ENCODE measurements around the gene LVRN.

The LVRN gene

GRCh38 chr5:116032094-116032517, 69.8 kb downstream of the LVRN start, which contains the start of gene ARL14EPL:
Gene ARL14EPL, plus strand, starts transcription at chr5:116032472. Its CDS starts 18,994 bp downstream, at chr5:116051466.
- Mint-ChIP-seq H3K4me1 (ENCODE audit: low read depth) (no peaks in the 10 kb centered on the region), H3K36me3 (ENCODE audit: low read depth) (no peaks in the 10 kb centered on the region), H3K9me3 (no peaks in the 10 kb centered on the region), H3K27ac (no peak within 1 kb of the TSS), H3K27me3 (ENCODE audit: low read depth) (peaks cover 22% of the 10 kb centered on the region), H3K4me3 (no peak within 1 kb of the TSS)

- Mint-ChIP-seq H3K27me3 (ENCODE audit: low read depth) (peaks cover 19% of the 10 kb centered on the region), H3K36me3 (ENCODE audit: low read depth) (no peaks in the 10 kb centered on the region), H3K27ac (no peak overlapping the region), H3K4me3 (no peak overlapping the region), H3K9me3 (no peaks in the 10 kb centered on the region), H3K4me1 (ENCODE audit: low read depth) (no peaks in the 10 kb centered on the region)
Measured at GRCh38 chr5:116032991-116033390, 70.7 kb downstream of the LVRN start.

- peaks cover 21% of the 10 kb centered on the region for H3K27me3 Mint-ChIP-seq (ENCODE audit: low read depth)
- H3K4me1 Mint-ChIP-seq (ENCODE audit: low read depth) = no peaks in the 10 kb centered on the region
- no peak overlapping the region for H3K27ac Mint-ChIP-seq
- no peaks in the 10 kb centered on the region for H3K36me3 Mint-ChIP-seq (ENCODE audit: low read depth)
- H3K4me3 Mint-ChIP-seq = no peak overlapping the region
- H3K9me3 Mint-ChIP-seq = no peaks in the 10 kb centered on the region
Measured at GRCh38 chr5:116035123-116035522, 72.8 kb downstream of the LVRN start.

GRCh38 chr5:116037236-116037822, 75.1 kb downstream of the LVRN start:
- H3K27ac Mint-ChIP-seq = no peak overlapping the region
- no peaks in the 10 kb centered on the region for H3K4me1 Mint-ChIP-seq (ENCODE audit: low read depth)
- H3K4me3 Mint-ChIP-seq = no peak overlapping the region
- no peaks in the 10 kb centered on the region for H3K9me3 Mint-ChIP-seq
- H3K27me3 Mint-ChIP-seq (ENCODE audit: low read depth) = peaks cover 25% of the 10 kb centered on the region
- no peaks in the 10 kb centered on the region for H3K36me3 Mint-ChIP-seq (ENCODE audit: low read depth)

GRCh38 chr5:116038817-116039216, 76.5 kb downstream of the LVRN start:
- H3K9me3 Mint-ChIP-seq = no peaks in the 10 kb centered on the region
- H3K27me3 Mint-ChIP-seq (ENCODE audit: low read depth) = peaks cover 29% of the 10 kb centered on the region
- no peaks in the 10 kb centered on the region for H3K4me1 Mint-ChIP-seq (ENCODE audit: low read depth)
- H3K27ac Mint-ChIP-seq = no peak overlapping the region
- H3K36me3 Mint-ChIP-seq (ENCODE audit: low read depth) = no peaks in the 10 kb centered on the region
- no peak overlapping the region for H3K4me3 Mint-ChIP-seq

- Mint-ChIP-seq H3K36me3 (ENCODE audit: low read depth) (no peaks in the 10 kb centered on the region), H3K9me3 (no peaks in the 10 kb centered on the region), H3K27me3 (ENCODE audit: low read depth) (peaks cover 25% of the 10 kb centered on the region), H3K4me3 (no peak overlapping the region), H3K27ac (no peak overlapping the region), H3K4me1 (ENCODE audit: low read depth) (no peaks in the 10 kb centered on the region)
Measured at GRCh38 chr5:116042375-116042774, 80.1 kb downstream of the LVRN start.

- Mint-ChIP-seq H3K27ac (no peak overlapping the region), H3K9me3 (no peaks in the 10 kb centered on the region), H3K4me3 (no peak overlapping the region), H3K4me1 (ENCODE audit: low read depth) (no peaks in the 10 kb centered on the region), H3K27me3 (ENCODE audit: low read depth) (peaks cover 24% of the 10 kb centered on the region), H3K36me3 (ENCODE audit: low read depth) (no peaks in the 10 kb centered on the region)
Measured at GRCh38 chr5:116044073-116044472, 81.8 kb downstream of the LVRN start.

GRCh38 chr5:116045821-116046220, 83.5 kb downstream of the LVRN start:
- no peaks in the 10 kb centered on the region for H3K4me1 Mint-ChIP-seq (ENCODE audit: low read depth)
- no peaks in the 10 kb centered on the region for H3K9me3 Mint-ChIP-seq
- H3K36me3 Mint-ChIP-seq (ENCODE audit: low read depth) = no peaks in the 10 kb centered on the region
- H3K4me3 Mint-ChIP-seq = no peak overlapping the region
- H3K27ac Mint-ChIP-seq = no peak overlapping the region
- peaks cover 24% of the 10 kb centered on the region for H3K27me3 Mint-ChIP-seq (ENCODE audit: low read depth)

- Mint-ChIP-seq H3K4me1 (ENCODE audit: low read depth) (no peaks in the 10 kb centered on the region), H3K27me3 (ENCODE audit: low read depth) (peaks cover 27% of the 10 kb centered on the region), H3K27ac (no peak overlapping the region), H3K36me3 (ENCODE audit: low read depth) (no peaks in the 10 kb centered on the region), H3K4me3 (no peak overlapping the region), H3K9me3 (no peaks in the 10 kb centered on the region)
Measured at GRCh38 chr5:116046261-116046660, 84.0 kb downstream of the LVRN start.

- Mint-ChIP-seq H3K27ac (no peak overlapping the region), H3K4me3 (no peak overlapping the region), H3K27me3 (ENCODE audit: low read depth) (peaks cover 27% of the 10 kb centered on the region), H3K36me3 (ENCODE audit: low read depth) (no peaks in the 10 kb centered on the region), H3K4me1 (ENCODE audit: low read depth) (no peaks in the 10 kb centered on the region), H3K9me3 (no peaks in the 10 kb centered on the region)
Measured at GRCh38 chr5:116046823-116047222, 84.5 kb downstream of the LVRN start.

GRCh38 chr5:116058346-116058936, 96.2 kb downstream of the LVRN start:
- Mint-ChIP-seq H3K27ac (no peak overlapping the region), H3K4me1 (ENCODE audit: low read depth) (no peaks in the 10 kb centered on the region), H3K27me3 (ENCODE audit: low read depth) (peaks cover 14% of the 10 kb centered on the region), H3K9me3 (no peaks in the 10 kb centered on the region), H3K4me3 (no peak overlapping the region), H3K36me3 (ENCODE audit: low read depth) (no peaks in the 10 kb centered on the region)

GRCh38 chr5:116062352-116062751, 100.1 kb downstream of the LVRN start:
- Mint-ChIP-seq H3K4me3 (no peak overlapping the region), H3K9me3 (no peaks in the 10 kb centered on the region), H3K27ac (no peak overlapping the region), H3K4me1 (ENCODE audit: low read depth) (no peaks in the 10 kb centered on the region), H3K36me3 (ENCODE audit: low read depth) (no peaks in the 10 kb centered on the region), H3K27me3 (ENCODE audit: low read depth) (peaks cover 36% of the 10 kb centered on the region)

GRCh38 chr5:116063950-116064349, 101.7 kb downstream of the LVRN start:
- no peak overlapping the region for H3K27ac Mint-ChIP-seq
- no peaks in the 10 kb centered on the region for H3K4me1 Mint-ChIP-seq (ENCODE audit: low read depth)
- no peak overlapping the region for H3K4me3 Mint-ChIP-seq
- no peaks in the 10 kb centered on the region for H3K36me3 Mint-ChIP-seq (ENCODE audit: low read depth)
- peaks cover 28% of the 10 kb centered on the region for H3K27me3 Mint-ChIP-seq (ENCODE audit: low read depth)
- H3K9me3 Mint-ChIP-seq = no peaks in the 10 kb centered on the region

GRCh38 chr5:116068028-116068632, 105.9 kb downstream of the LVRN start:
- Mint-ChIP-seq H3K27ac (no peak overlapping the region), H3K9me3 (no peaks in the 10 kb centered on the region), H3K27me3 (ENCODE audit: low read depth) (peaks cover 46% of the 10 kb centered on the region), H3K36me3 (ENCODE audit: low read depth) (no peaks in the 10 kb centered on the region), H3K4me3 (no peak overlapping the region), H3K4me1 (ENCODE audit: low read depth) (no peaks in the 10 kb centered on the region)

- Mint-ChIP-seq H3K27ac (no peak overlapping the region), H3K4me1 (ENCODE audit: low read depth) (no peaks in the 10 kb centered on the region), H3K9me3 (no peaks in the 10 kb centered on the region), H3K4me3 (no peak overlapping the region), H3K36me3 (ENCODE audit: low read depth) (no peaks in the 10 kb centered on the region), H3K27me3 (ENCODE audit: low read depth) (peaks cover 36% of the 10 kb centered on the region)
Measured at GRCh38 chr5:116071211-116071610, 108.9 kb downstream of the LVRN start.

Measured in T-helper 1 cell treated with Interleukin-12 subunit alpha and Interleukin-12 subunit beta and Interleukin-4 antibody, amounts not matched to agents 30 μg/mL and 1 μg/mL, for 36 hours (primary cell).